HG03378 (cell line): Measurements from ENCODE around the gene CBR3.
"Not testable (repeated sequence)": the region's sequence is repeated elsewhere in the genome, so short reads cannot be mapped to it uniquely, and the experiment has no call there.

ENCODE experiments used
- ATAC-seq: cut with Tn5 transposase; IDR thresholded peaks from one replicate; pipeline ENCODE4 v1.9.1; 2021; ENCODE audit warnings: mild to moderate bottlenecking, moderate library complexity; ENCODE audit not compliant: unreplicated experiment

Gene CBR3

GRCh38 chr21:36134803-36135390 is at the start of gene CBR3:
Gene CBR3 (plus strand): TSS chr21:36135079. CDS start chr21:36135193, 114 bp downstream.
- ATAC-seq = no peak

- ATAC-seq = no peak
Measured at GRCh38 chr21:36087362-36088138, 47.3 kb upstream of the CBR3 start.

- no peak for ATAC-seq
Measured at GRCh38 chr21:36089946-36090345, 44.9 kb upstream of the CBR3 start.

GRCh38 chr21:36092681-36093080 is 42.2 kb upstream of the CBR3 start:
- no peak for ATAC-seq

- no peak for ATAC-seq
Measured at GRCh38 chr21:36093512-36093911, 41.4 kb upstream of the CBR3 start.

- no peak for ATAC-seq
Measured at GRCh38 chr21:36096398-36097290, 38.2 kb upstream of the CBR3 start.

GRCh38 chr21:36097427-36098181 is 37.3 kb upstream of the CBR3 start:
- peak; percentile 77 for ATAC-seq

GRCh38 chr21:36098182-36098532 is 36.7 kb upstream of the CBR3 start:
- ATAC-seq = no peak

- ATAC-seq = no peak
Measured at GRCh38 chr21:36099000-36099399, 35.9 kb upstream of the CBR3 start.

- ATAC-seq = not testable (repeated sequence)
Measured at GRCh38 chr21:36099695-36100211, 35.1 kb upstream of the CBR3 start.

GRCh38 chr21:36100971-36101641 is 33.8 kb upstream of the CBR3 start:
- ATAC-seq = no peak

- no peak for ATAC-seq
Measured at GRCh38 chr21:36103434-36103833, 31.4 kb upstream of the CBR3 start.

- no peak for ATAC-seq
Measured at GRCh38 chr21:36104317-36105300, 30.3 kb upstream of the CBR3 start.

GRCh38 chr21:36105327-36105842 is 29.5 kb upstream of the CBR3 start:
- ATAC-seq = no peak

GRCh38 chr21:36109868-36110267 is 25.0 kb upstream of the CBR3 start:
- no peak for ATAC-seq

GRCh38 chr21:36111238-36111637 is 23.6 kb upstream of the CBR3 start:
- ATAC-seq = no peak

- ATAC-seq = no peak
Measured at GRCh38 chr21:36113647-36114428, 21.0 kb upstream of the CBR3 start.

- ATAC-seq = no peak
Measured at GRCh38 chr21:36115138-36115730, 19.6 kb upstream of the CBR3 start.
